Measurements from ENCODE around the gene SLC1A5.

Gene SLC1A5

DNA sequence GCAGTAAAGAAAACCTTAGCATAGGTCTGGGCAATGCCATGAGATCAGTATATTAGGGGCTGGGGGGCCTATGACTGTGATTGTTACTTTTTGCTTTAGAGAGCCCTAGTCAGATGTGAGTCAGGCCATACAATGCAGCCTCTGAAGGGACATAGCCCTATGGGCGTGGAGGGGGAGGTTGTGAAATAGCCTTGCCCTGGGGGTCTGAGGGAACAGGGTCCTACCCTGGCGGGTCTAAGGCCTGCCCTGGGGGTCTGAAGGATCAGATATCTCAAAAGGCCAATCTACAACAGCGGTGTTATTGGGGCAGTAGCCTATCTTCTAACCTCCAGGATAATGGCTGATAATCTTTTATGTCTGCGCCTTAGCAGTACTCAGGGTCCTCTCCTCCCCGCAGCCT is 13.8 kb upstream of the SLC1A5 start:
- no peak overlapping the region for H3K27ac ChIP-seq
- no peak overlapping the region for H3K9ac ChIP-seq
- no peaks in the 10 kb centered on the region for H3K27me3 ChIP-seq (ENCODE audit: control insufficient read depth, insufficient read depth, low read length)
- H3K4me1 ChIP-seq, result no peaks in the 10 kb centered on the region
- TF ChIP-seq, protein P1, sequence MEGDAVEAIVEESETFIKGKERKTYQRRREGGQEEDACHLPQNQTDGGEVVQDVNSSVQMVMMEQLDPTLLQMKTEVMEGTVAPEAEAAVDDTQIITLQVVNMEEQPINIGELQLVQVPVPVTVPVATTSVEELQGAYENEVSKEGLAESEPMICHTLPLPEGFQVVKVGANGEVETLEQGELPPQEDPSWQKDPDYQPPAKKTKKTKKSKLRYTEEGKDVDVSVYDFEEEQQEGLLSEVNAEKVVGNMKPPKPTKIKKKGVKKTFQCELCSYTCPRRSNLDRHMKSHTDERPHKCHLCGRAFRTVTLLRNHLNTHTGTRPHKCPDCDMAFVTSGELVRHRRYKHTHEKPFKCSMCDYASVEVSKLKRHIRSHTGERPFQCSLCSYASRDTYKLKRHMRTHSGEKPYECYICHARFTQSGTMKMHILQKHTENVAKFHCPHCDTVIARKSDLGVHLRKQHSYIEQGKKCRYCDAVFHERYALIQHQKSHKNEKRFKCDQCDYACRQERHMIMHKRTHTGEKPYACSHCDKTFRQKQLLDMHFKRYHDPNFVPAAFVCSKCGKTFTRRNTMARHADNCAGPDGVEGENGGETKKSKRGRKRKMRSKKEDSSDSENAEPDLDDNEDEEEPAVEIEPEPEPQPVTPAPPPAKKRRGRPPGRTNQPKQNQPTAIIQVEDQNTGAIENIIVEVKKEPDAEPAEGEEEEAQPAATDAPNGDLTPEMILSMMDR (IDR thresholded peaks at IDR 0.05), result no peak
- no peaks in the 10 kb centered on the region for H3K36me3 ChIP-seq (ENCODE audit: control insufficient read depth, insufficient read depth, low read length)
- H3K79me2 ChIP-seq, result no peaks in the 10 kb centered on the region
- H3K9me3 ChIP-seq (ENCODE audit: control insufficient read depth, low read length), result no peaks in the 10 kb centered on the region
- no peak overlapping the region for H3K4me2 ChIP-seq (ENCODE audit: low read length)
- no peak overlapping the region for H2AFZ ChIP-seq
- no peak overlapping the region for H3K4me3 ChIP-seq (ENCODE audit: low read depth, low read length)

DNA sequence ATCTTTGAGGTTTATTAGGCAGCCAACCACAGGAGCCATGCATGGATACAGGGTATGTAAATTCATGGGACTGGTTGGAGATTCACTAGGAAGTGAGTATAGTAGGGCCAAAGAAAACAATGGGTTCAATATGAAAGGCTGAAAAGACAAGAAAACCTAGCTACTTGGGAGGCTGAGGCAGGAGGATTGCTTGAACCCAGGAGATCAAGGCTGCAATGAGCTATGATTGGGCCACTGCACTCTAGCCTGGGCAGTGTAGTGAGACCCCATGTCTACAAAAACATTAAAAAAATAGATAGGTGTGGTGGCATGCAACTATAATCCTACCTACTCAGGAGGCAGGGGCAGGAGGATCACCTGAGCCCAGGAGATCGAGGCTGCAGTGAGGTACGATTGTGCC is 10.3 kb upstream of the SLC1A5 start:
- Histone ChIP-seq H3K27ac (no peak overlapping the region), H3K9me3 (ENCODE audit: control insufficient read depth, low read length) (no peaks in the 10 kb centered on the region), H3K4me2 (ENCODE audit: low read length) (no peak overlapping the region), H3K79me2 (no peaks in the 10 kb centered on the region), H3K9ac (no peak overlapping the region), H3K4me1 (no peaks in the 10 kb centered on the region), H3K27me3 (ENCODE audit: control insufficient read depth, insufficient read depth, low read length) (no peaks in the 10 kb centered on the region), H2AFZ (no peak overlapping the region), H3K36me3 (ENCODE audit: control insufficient read depth, insufficient read depth, low read length) (no peaks in the 10 kb centered on the region), H3K4me3 (ENCODE audit: low read depth, low read length) (no peak overlapping the region)
- TF ChIP-seq, protein P1 (IDR thresholded peaks at IDR 0.05), result no peak

DNA sequence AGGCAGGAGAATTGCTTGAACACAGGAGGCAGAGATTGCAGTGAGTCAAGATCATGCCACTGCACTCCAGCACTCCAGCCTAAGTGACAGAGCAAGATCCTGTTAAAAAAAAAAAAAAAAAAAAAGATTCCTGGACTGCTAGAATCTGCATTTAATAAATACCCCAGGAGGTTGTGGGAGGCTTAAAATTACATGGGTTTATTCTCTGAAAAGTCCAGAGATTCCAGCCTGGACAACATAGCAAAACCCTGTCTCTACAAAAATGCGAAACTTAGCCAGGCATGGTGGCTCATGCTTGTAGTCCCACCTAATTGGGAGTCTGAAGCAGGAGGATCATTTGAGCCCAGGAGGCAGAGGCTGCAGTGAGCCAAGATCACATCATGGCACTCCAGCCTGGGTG is 9.5 kb upstream of the SLC1A5 start:
- Histone ChIP-seq H3K4me1 (no peaks in the 10 kb centered on the region), H3K4me3 (ENCODE audit: low read depth, low read length) (no peak overlapping the region), H3K9ac (no peak overlapping the region), H3K27ac (no peak overlapping the region), H3K4me2 (ENCODE audit: low read length) (no peak overlapping the region), H3K27me3 (ENCODE audit: control insufficient read depth, insufficient read depth, low read length) (no peaks in the 10 kb centered on the region), H3K36me3 (ENCODE audit: control insufficient read depth, insufficient read depth, low read length) (no peaks in the 10 kb centered on the region), H3K79me2 (no peaks in the 10 kb centered on the region), H2AFZ (no peak overlapping the region), H3K9me3 (ENCODE audit: control insufficient read depth, low read length) (no peaks in the 10 kb centered on the region)
- TF ChIP-seq, protein P1 (IDR thresholded peaks at IDR 0.05), result no peak

DNA sequence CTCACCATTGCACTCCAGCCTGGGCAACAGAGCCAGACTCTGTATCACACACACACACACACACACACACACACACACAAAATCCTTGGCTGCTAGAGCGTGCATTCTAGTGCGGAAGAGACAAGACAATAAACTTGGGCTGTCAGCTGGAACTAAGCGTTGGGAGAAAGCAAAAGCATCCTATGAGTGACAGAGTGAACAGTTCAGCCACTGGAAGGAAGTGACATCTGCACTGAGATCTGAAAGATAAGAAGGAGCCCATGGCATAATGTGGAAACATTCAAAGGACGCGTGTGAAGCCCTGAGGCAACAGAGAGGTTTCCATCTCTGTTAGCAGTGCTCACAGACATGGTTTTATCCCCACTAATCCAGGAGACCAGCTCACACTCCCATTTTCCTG is 3.5 kb upstream of the SLC1A5 start:
- peak overlapping the region; percentile 13 for H2AFZ ChIP-seq
- no peaks in the 10 kb centered on the region for H3K9me3 ChIP-seq (ENCODE audit: control insufficient read depth, low read length)
- no peak overlapping the region for H3K4me2 ChIP-seq (ENCODE audit: low read length)
- no peak overlapping the region for H3K9ac ChIP-seq
- no peaks in the 10 kb centered on the region for H3K36me3 ChIP-seq (ENCODE audit: control insufficient read depth, insufficient read depth, low read length)
- TF ChIP-seq, protein P1 (IDR thresholded peaks at IDR 0.05), result no peak
- H3K4me1 ChIP-seq, result no peaks in the 10 kb centered on the region
- H3K27ac ChIP-seq, result no peak overlapping the region
- H3K4me3 ChIP-seq (ENCODE audit: low read depth, low read length), result no peak overlapping the region
- no peaks in the 10 kb centered on the region for H3K79me2 ChIP-seq
- no peaks in the 10 kb centered on the region for H3K27me3 ChIP-seq (ENCODE audit: control insufficient read depth, insufficient read depth, low read length)

DNA sequence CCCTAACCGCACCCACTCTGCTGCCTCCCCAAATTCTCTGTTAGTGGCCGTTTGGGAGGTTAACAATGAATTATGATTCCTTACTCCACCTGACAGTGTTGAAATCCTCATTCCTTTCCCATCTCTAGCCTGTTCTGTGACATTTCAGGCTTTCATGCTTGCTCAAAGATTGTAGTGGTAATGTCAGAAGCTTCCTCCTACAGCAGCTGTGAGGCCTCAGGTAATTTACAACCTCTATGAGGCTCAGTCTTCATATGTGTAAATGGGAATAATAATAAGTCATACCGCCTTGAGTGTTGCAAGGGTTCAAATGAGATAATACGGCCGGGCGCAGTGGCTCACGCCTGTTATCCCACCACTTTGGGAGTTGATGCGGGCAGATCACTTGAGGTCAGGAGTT is 977 bp upstream of the SLC1A5 start:
- Histone ChIP-seq H3K4me2 (ENCODE audit: low read length) (no peak overlapping the region), H3K9ac (no peak overlapping the region), H3K27ac (no peak overlapping the region), H3K9me3 (ENCODE audit: control insufficient read depth, low read length) (no peaks in the 10 kb centered on the region), H3K36me3 (ENCODE audit: control insufficient read depth, insufficient read depth, low read length) (no peaks in the 10 kb centered on the region), H3K27me3 (ENCODE audit: control insufficient read depth, insufficient read depth, low read length) (no peaks in the 10 kb centered on the region), H3K4me1 (peaks cover under 1% of the 10 kb centered on the region), H3K79me2 (no peaks in the 10 kb centered on the region), H2AFZ (no peak overlapping the region), H3K4me3 (ENCODE audit: low read depth, low read length) (no peak overlapping the region)
- TF ChIP-seq, protein P1 (IDR thresholded peaks at IDR 0.05), result no peak

All from parathyroid adenoma (tissue), 2 donors.